Raji (cell line): Measurements from ENCODE around the gene LIN52.

ENCODE experiments used
- POLR2A ChIP-seq: IDR thresholded peaks from 2 replicates; pipeline ENCODE4 v1.6.1; 2011; ENCODE audit warnings: low read depth, low read length, control low read depth; ENCODE audit not compliant: insufficient read depth

LIN52 gene

GRCh38 chr14:74085047-74085637 lies 386 bp downstream of the LIN52 start:
- TF ChIP-seq POLR2A: no peak

- TF ChIP-seq POLR2A: no peak
These were observed 1.1 kb downstream of the LIN52 start for GRCh38 chr14:74085828-74086227.

GRCh38 chr14:74089251-74090020 lies 4.7 kb downstream of the LIN52 start:
- no peak for TF ChIP-seq POLR2A

GRCh38 chr14:74105381-74105780 lies 20.6 kb downstream of the LIN52 start:
- TF ChIP-seq POLR2A: no peak

GRCh38 chr14:74109369-74109768 lies 24.6 kb downstream of the LIN52 start:
- TF ChIP-seq POLR2A: no peak

GRCh38 chr14:74126315-74127013 lies 41.7 kb downstream of the LIN52 start:
- TF ChIP-seq POLR2A: no peak

- TF ChIP-seq POLR2A: no peak
These were observed 42.9 kb downstream of the LIN52 start for GRCh38 chr14:74127634-74128033.

GRCh38 chr14:74133833-74134481 lies 49.2 kb downstream of the LIN52 start:
- no peak for TF ChIP-seq POLR2A

GRCh38 chr14:74134484-74134883 lies 49.7 kb downstream of the LIN52 start:
- no peak for TF ChIP-seq POLR2A

- TF ChIP-seq POLR2A: no peak
These were observed 50.7 kb downstream of the LIN52 start for GRCh38 chr14:74135426-74135825.

- TF ChIP-seq POLR2A: no peak
These were observed 55.7 kb downstream of the LIN52 start for GRCh38 chr14:74140374-74140850.

- no peak for TF ChIP-seq POLR2A
These were observed 56.9 kb downstream of the LIN52 start for GRCh38 chr14:74141703-74142102.

- no peak for TF ChIP-seq POLR2A
These were observed 57.8 kb downstream of the LIN52 start for GRCh38 chr14:74142523-74142922.

- no peak for TF ChIP-seq POLR2A
These were observed 60.0 kb downstream of the LIN52 start for GRCh38 chr14:74144789-74145188.

GRCh38 chr14:74147571-74147970 lies 62.8 kb downstream of the LIN52 start:
- TF ChIP-seq POLR2A: no peak
